Measurements from ENCODE around the gene TAF11L4.
"Not testable (repeated sequence)": the region's sequence is repeated elsewhere in the genome, so short reads cannot be mapped to it uniquely, and the experiment has no call there.

Gene TAF11L4

DNA sequence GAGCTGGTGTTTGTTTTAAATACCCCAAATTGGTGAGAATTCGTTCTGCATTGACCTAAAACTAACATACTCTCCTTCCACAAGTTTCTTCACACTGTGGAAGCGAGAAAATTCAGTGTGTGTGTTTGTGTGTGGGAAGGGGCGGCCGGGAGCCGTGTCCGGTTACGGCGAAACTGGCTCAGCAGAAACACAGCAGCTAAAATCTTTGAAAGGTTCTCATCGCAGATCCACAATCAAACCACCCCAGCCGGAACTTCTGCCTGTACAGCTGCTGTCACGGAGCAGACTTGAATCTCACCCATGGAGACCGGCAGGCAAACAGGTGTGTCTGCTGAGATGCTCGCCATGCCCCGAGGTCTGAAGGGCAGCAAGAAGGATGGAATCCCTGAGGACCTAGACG is at the start of gene TAF11L4:
Gene TAF11L4, plus strand, starts transcription at position 301 of the 400 bp plus-strand sequence.
- DNase-seq (ENCODE audit: low spot score) = not testable (repeated sequence)

DNA sequence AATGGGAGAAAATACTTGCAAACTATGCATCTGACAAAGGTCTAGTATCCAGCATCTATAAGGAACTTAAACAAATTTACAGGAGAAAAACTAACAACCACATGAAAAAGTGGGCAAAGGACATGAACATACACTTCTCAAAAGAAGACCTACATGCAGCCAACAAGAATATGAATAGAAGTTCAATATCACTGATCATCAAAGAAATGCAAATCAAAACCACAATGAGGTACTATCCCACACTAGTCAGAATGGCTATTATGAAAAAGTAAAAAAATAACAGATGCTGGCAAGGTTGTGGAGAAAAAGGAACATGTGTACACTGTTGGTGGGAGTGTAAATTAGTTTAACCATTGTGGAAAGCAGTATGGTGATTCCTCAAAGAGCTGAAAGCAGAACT is 46.5 kb upstream of the TAF11L4 start:
- DNase-seq (ENCODE audit: low spot score) = not testable (repeated sequence)

DNA sequence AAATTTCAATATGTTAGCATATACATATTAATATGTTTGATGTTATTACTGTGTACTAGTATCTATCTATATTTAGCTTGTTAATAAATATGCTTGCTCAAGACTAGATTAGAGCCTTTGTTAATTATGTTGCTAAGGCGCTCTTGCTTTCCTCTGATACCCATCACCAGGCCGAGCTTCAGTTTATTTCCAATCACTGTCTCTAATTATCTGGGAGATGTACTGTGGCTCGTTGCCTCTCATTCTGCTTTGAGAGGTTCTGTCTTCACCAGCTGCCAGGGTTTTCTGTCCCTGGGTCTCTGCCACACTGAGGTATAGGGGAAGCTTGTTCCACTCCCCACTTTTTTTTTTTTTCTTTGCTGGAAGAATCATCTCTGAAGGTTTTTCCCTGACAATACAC is 44.6 kb upstream of the TAF11L4 start:
- TF ChIP-seq, protein P1, sequence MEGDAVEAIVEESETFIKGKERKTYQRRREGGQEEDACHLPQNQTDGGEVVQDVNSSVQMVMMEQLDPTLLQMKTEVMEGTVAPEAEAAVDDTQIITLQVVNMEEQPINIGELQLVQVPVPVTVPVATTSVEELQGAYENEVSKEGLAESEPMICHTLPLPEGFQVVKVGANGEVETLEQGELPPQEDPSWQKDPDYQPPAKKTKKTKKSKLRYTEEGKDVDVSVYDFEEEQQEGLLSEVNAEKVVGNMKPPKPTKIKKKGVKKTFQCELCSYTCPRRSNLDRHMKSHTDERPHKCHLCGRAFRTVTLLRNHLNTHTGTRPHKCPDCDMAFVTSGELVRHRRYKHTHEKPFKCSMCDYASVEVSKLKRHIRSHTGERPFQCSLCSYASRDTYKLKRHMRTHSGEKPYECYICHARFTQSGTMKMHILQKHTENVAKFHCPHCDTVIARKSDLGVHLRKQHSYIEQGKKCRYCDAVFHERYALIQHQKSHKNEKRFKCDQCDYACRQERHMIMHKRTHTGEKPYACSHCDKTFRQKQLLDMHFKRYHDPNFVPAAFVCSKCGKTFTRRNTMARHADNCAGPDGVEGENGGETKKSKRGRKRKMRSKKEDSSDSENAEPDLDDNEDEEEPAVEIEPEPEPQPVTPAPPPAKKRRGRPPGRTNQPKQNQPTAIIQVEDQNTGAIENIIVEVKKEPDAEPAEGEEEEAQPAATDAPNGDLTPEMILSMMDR (IDR thresholded peaks at IDR 0.05; ENCODE audit: extremely low read depth, missing control alignments) = no peak
- no peak for DNase-seq (ENCODE audit: low spot score)

DNA sequence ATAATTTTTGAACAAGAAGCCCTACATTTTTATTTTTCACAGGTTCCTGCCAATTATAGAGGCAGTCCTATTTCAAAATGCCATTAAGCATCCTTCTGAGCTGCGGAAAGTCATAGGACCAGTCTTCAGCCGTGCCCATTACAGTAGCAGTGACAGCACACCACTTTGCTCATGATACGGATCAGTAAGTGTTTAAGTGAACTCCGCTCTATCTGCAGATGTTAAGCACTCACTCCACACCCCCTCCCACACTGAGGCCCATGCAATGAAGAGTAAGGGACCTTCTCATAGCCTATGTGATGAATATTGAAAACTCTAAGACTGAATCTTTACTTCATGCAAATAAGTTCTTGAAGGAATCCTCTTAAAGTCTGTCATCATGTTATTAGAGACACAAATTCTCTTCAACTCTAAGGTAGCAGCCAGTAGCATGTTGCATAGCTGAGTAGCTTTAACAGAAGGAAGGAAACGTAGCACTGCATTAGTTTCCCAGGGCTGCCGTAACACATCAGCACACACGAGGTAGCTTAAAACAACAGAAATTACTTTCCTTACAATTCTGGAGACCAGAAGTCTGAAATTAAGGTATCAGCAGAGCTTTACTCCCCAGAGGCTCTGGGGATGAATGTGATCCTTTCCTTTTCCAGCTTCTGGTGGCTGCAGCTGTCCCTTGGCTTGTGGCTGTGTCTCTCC is 43.9 kb upstream of the TAF11L4 start:
- TF ChIP-seq, protein P1 (IDR thresholded peaks at IDR 0.05; ENCODE audit: extremely low read depth, missing control alignments) = no peak
- no peak for DNase-seq (ENCODE audit: low spot score)

DNA sequence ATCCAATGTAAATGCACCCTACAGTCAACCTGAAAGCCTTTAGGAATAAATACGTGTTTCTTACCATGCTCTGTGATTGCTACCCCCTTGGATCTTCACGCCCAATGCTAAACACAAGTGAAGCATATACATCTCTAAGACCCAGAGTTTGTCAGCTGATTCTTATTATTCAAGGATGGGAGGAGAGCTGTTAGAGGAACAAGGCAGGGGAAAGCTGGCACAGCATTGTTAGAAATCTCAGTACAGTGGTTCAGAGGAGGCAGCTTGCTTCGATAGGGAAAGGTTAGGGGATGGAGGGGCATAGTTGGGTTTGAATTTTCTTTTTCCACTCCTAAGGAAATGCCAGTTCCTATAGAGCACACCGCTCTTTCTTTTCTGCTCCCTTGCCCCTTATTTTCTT is 40.2 kb upstream of the TAF11L4 start:
- TF ChIP-seq, protein P1 (IDR thresholded peaks at IDR 0.05; ENCODE audit: extremely low read depth, missing control alignments) = no peak
- DNase-seq (ENCODE audit: low spot score) = no peak

DNA sequence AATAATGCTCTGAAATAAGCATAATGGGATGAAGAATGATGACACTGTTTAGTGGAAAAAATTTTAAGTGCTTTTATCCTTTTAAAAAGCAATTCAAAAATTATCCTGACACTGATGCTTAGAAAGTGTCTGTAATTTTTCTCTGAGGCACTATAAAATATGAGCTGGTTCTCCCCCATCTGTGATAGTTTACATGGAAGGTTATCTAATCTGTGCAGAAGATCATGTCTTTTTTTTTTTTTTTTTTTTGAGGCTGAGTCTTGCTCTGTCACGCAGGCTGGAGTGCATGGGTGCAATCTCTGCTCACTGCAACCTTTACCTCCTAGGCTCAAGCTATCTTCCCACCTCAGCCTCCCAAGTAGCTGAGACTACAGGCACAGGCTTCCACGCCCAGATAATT is 38.8 kb upstream of the TAF11L4 start:
- no peak for DNase-seq (ENCODE audit: low spot score)
- TF ChIP-seq, protein P1 (IDR thresholded peaks at IDR 0.05; ENCODE audit: extremely low read depth, missing control alignments) = no peak

DNA sequence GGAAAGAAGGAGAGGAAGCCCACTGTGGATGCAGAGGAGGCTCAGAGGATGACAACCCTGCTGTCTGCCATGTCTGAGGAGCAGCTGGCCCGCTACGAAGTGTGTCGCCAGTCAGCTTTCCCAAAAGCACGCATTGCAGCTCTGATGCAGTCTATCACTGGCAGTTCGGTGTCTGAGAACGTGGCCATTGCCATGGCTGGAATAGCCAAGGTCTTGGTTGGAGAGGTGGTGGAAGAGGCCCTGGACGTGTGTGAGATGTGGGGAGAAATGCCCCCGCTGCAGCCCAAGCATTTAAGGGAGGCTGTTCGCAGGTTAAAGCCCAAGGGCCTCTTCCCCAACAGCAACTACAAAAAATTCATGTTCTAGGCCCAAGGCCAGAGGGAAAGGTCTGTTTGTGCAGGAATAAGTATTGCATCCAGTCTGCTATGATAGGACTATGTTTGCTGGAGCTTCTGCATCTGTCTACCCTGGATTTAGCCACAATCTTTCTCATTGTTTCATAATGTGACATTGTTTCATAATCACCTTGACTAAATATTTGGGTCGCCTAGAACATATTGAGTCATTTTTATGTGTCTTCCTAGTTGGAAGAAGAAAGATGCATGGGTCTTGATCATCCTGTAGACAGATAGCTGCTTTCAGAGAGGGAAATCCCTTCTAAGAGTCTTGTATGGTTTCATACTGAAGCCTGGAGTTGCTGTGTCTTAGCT is 35.0 kb upstream of the TAF11L4 start:
- not testable (repeated sequence) for DNase-seq (ENCODE audit: low spot score)

DNA sequence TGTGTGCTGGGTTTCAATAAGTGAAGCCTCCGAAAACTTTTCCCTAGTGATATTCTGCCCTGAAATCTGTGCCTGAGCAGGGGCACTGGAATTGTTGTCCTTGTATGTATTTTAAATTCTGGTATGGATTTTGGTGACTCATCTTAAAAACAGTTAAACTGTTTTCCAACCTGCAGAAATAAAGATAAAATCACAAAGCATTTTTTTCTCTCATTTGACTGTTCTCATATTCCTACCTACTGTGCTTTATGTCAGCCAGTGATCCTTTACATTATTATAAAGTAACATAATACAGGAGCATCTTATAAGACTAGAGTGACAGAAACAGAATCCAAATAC is 34.5 kb upstream of the TAF11L4 start:
- DNase-seq (ENCODE audit: low spot score) = no peak
- TF ChIP-seq, protein P1 (IDR thresholded peaks at IDR 0.05; ENCODE audit: extremely low read depth, missing control alignments) = no peak

DNA sequence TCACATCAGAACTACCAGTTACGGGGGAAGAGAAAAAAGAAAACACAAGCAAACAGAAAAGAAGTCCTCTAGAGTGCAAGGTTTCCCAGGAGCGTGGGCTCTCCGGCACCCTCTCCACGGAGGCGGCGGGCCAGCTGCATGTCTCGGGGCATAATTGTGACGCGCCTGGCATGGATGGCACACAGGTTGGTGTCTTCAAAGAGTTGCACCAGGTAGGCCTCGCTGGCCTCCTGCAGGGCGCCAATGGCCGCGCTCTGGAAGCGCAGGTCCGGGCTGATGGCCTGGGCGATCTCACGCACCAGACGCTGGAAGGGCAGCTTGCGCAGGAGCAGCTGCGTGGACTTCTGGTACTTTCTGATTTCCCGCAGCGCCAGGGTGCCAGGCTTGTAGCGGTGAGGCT is 30.3 kb upstream of the TAF11L4 start:
- DNase-seq (ENCODE audit: low spot score) = not testable (repeated sequence)

Measured in GM20000 (cell line).